SK-N-SH (cell line): ENCODE data around the gene RABGGTA.

Source experiments
- EP300 ChIP-seq, 2 experiments: IDR thresholded peaks; 2 replicates each; pipeline versions ENCODE4 v1.4.0 to v1.6.1; 2012; ENCODE audit warnings: borderline replicate concordance in 1 of 2, low read depth in 1 of 2, low read length in 1 of 2
- GABPA ChIP-seq: IDR thresholded peaks from 2 replicates; pipeline ENCODE4 v1.4.0; 2012; ENCODE audit warnings: low read depth, mild to moderate bottlenecking
- MEF2A ChIP-seq: IDR thresholded peaks from 2 replicates; pipeline ENCODE4 v1.4.0; 2012; ENCODE audit warnings: low read depth, borderline replicate concordance
- NRF1 ChIP-seq: IDR thresholded peaks from 2 replicates; pipeline ENCODE4 v1.6.1; 2012; ENCODE audit warnings: low read depth, mild to moderate bottlenecking, low read length
- RFX5 ChIP-seq: IDR thresholded peaks from 2 replicates; pipeline ENCODE4 v1.6.1; 2012; ENCODE audit warnings: mild to moderate bottlenecking, improper control_type of control experiment, low read length
- TF ChIP-seq, protein P1 (sequence below): fragments of 200-600 bp; sonication (generic); IDR thresholded peaks from 2 replicates; pipeline ENCODE4 v1.6.1; 2017; ENCODE audit warnings: antibody characterized with exemption, mild to moderate bottlenecking, moderate library complexity
- TF ChIP-seq, protein P2 (sequence below): fragments of 150-350 bp; IDR thresholded peaks from 2 replicates; pipeline ENCODE4 v1.6.1; 2016; ENCODE audit warnings: mild to moderate bottlenecking, low read depth, low read length
- TF ChIP-seq, protein P3 (sequence below): IDR thresholded peaks from 2 replicates; pipeline ENCODE4 v1.4.0; 2012; ENCODE audit warnings: low read depth

DNA sequence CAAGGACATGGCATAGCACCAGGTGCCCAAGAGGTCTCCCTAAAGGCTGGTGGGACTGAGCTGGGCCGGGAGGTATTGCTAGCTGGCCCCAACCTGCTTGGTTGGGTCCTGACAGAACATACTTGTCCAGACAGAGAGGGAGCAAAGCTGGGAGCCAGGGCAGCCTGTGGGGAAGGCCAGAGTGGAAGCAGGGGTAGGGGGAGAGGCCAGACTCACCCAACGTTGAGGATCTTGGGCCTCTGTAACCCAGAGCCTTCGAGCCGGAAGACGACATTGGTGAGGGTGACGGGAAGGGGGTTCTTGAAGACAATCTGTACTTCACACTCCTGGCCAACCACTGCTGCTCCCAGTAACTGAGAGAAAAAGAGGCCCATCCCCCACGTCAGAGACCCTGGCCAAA lies 17.5 kb downstream of the RABGGTA start:
- TF ChIP-seq GABPA (no peak), MEF2A (no peak), RFX5 (no peak), NRF1 (no peak), EP300 (IDR thresholded peaks at IDR 0.05; ENCODE audit: borderline replicate concordance in 1 of 2, low read depth in 1 of 2, low read length in 1 of 2) (no peak)
- TF ChIP-seq, protein P1, sequence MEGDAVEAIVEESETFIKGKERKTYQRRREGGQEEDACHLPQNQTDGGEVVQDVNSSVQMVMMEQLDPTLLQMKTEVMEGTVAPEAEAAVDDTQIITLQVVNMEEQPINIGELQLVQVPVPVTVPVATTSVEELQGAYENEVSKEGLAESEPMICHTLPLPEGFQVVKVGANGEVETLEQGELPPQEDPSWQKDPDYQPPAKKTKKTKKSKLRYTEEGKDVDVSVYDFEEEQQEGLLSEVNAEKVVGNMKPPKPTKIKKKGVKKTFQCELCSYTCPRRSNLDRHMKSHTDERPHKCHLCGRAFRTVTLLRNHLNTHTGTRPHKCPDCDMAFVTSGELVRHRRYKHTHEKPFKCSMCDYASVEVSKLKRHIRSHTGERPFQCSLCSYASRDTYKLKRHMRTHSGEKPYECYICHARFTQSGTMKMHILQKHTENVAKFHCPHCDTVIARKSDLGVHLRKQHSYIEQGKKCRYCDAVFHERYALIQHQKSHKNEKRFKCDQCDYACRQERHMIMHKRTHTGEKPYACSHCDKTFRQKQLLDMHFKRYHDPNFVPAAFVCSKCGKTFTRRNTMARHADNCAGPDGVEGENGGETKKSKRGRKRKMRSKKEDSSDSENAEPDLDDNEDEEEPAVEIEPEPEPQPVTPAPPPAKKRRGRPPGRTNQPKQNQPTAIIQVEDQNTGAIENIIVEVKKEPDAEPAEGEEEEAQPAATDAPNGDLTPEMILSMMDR: no peak
- TF ChIP-seq, protein P2, sequence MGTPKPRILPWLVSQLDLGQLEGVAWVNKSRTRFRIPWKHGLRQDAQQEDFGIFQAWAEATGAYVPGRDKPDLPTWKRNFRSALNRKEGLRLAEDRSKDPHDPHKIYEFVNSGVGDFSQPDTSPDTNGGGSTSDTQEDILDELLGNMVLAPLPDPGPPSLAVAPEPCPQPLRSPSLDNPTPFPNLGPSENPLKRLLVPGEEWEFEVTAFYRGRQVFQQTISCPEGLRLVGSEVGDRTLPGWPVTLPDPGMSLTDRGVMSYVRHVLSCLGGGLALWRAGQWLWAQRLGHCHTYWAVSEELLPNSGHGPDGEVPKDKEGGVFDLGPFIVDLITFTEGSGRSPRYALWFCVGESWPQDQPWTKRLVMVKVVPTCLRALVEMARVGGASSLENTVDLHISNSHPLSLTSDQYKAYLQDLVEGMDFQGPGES: no peak
- TF ChIP-seq, protein P3, sequence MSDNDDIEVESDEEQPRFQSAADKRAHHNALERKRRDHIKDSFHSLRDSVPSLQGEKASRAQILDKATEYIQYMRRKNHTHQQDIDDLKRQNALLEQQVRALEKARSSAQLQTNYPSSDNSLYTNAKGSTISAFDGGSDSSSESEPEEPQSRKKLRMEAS: no peak
